BLaER1 treated with 17β-estradiol and CSF1 and Interleukin-3, amounts not matched to agents 10 nM and 100 nM (cell line): ENCODE measurements around the gene RNU2-1.
"Not testable (repeated sequence)": the region's sequence is repeated elsewhere in the genome, so short reads cannot be mapped to it uniquely, and the experiment has no call there.

Source experiments
- H3K27ac ChIP-seq, 11 experiments: shearing (Covaris generic); formaldehyde crosslinking; 2 replicates each; pipeline ENCODE4 v1.8.1; 2022
- H3K27me3 ChIP-seq, 11 experiments: shearing (Covaris generic); formaldehyde crosslinking; 2 replicates each; pipeline ENCODE4 v1.8.1; 2022
- H3K36me3 ChIP-seq, 11 experiments: shearing (Covaris generic); formaldehyde crosslinking; 2 replicates each; pipeline ENCODE4 v1.8.1; 2022
- H3K4me1 ChIP-seq, 10 experiments: shearing (Covaris generic); formaldehyde crosslinking; 2 replicates each; pipeline ENCODE4 v1.8.1; 2022
- H3K4me2 ChIP-seq, 11 experiments: shearing (Covaris generic); formaldehyde crosslinking; 2 replicates each; pipeline ENCODE4 v1.8.1; 2022
- H3K4me3 ChIP-seq, 10 experiments: shearing (Covaris generic); formaldehyde crosslinking; 2 replicates each; pipeline ENCODE4 v1.8.1; 2022
- H3K9ac ChIP-seq, 11 experiments: shearing (Covaris generic); formaldehyde crosslinking; 2 replicates each; pipeline ENCODE4 v1.8.1; 2022
- H3K9me3 ChIP-seq, 11 experiments: shearing (Covaris generic); formaldehyde crosslinking; replicated peaks in 1 of 11; 2 replicates each; pipeline ENCODE4 v1.8.1; 2022
- H4K20me1 ChIP-seq, 11 experiments: shearing (Covaris generic); formaldehyde crosslinking; 2 replicates each; pipeline ENCODE4 v1.8.1; 2022

The RNU2-1 gene

DNA sequence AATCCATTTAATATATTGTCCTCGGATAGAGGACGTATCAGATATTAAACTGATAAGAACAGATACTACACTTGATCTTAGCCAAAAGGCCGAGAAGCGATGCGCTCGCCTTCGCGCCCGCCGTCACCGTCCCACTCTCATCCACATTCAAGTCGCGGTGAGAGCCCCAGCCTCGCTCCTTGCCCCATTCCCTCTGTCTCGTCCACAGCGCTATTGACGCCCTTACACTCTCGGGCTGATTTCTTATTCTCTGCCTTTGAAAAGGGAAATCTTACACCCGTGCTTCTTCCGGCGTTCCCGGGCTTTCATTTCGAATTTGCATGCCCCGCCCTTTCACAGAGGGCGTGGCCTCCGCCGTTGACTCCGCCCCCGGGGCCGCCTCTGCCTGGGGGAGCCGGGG lies at the start of gene RNU2-1:
Gene RNU2-1, minus strand, starts transcription at position 101 of the 400 bp plus-strand sequence.
- H3K9me3 ChIP-seq, H4K20me1 ChIP-seq, H3K9ac ChIP-seq, H3K4me3 ChIP-seq, H3K27me3 ChIP-seq, H3K4me2 ChIP-seq, H3K4me1 ChIP-seq, H3K36me3 ChIP-seq, H3K27ac ChIP-seq: not testable (repeated sequence)

- not testable (repeated sequence) for H3K9me3 ChIP-seq, H3K27me3 ChIP-seq, H3K4me1 ChIP-seq, H3K9ac ChIP-seq, H4K20me1 ChIP-seq, H3K27ac ChIP-seq, H3K4me2 ChIP-seq, H3K4me3 ChIP-seq, H3K36me3 ChIP-seq
Measured at GRCh38 chr17:43272914-43273313, 39.1 kb upstream of the RNU2-1 start.

DNA sequence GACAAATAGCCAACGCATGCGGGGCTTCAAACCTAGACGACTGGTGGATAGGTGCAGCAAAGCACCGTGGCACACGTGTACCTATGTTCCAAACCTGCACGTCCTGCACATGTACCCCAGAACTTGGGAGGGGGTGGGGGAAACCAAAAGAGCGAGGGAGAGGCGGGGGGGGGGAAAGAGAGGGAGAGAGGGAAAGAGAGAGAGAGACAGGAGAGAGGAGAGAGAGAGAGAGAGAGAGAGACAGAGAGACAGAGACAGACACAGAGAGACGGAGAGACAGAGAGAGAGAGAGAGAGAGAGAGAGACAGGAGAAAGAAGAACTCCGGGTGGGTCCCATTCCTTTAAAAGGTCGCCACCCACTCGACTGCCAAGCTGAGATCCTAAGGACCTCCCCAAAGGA lies 38.7 kb upstream of the RNU2-1 start:
- not testable (repeated sequence) for H3K4me3 ChIP-seq, H3K27ac ChIP-seq, H3K4me1 ChIP-seq, H3K36me3 ChIP-seq, H3K9me3 ChIP-seq, H4K20me1 ChIP-seq, H3K27me3 ChIP-seq, H3K9ac ChIP-seq, H3K4me2 ChIP-seq

DNA sequence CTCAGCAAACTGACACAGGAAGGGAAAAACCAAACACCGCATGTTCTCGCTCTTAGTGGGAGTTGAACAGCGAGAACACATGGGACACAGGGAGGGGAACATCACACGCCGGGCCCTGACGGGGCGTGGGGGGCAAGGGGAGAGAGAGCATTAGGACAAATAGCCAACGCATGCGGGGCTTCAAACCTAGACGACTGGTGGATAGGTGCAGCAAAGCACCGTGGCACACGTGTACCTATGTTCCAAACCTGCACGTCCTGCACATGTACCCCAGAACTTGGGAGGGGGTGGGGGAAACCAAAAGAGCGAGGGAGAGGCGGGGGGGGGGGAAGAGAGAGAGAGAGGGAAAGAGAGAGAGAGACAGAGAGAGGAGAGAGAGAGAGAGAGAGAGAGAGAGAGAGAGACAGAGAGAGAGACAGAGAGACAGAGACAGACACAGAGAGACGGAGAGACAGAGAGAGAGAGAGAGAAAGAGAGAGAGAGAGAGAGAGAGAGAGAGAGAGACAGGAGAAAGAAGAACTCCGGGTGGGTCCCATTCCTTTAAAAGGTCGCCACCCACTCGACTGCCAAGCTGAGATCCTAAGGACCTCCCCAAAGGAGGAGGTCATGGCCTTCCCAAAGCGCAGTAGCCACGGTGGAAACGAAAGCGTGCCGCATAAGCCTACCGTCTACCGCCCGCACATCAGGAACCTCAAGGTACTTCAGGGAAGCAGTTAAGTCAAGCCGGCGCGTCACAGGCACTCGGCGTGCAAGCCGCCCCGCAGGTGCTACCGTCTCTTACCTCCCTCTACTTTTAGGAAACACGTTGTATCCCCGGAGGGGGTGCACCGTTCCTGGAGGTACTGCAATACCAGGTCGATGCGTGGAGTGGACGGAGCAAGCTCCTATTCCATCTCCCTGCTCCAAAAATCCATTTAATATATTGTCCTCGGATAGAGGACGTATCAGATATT lies 37.1 kb upstream of the RNU2-1 start:
- not testable (repeated sequence) for H3K9me3 ChIP-seq, H3K27ac ChIP-seq, H4K20me1 ChIP-seq, H3K4me3 ChIP-seq, H3K4me1 ChIP-seq, H3K4me2 ChIP-seq, H3K36me3 ChIP-seq, H3K9ac ChIP-seq, H3K27me3 ChIP-seq

GRCh38 chr17:43246456-43246855 lies 12.7 kb upstream of the RNU2-1 start:
- H3K27ac ChIP-seq, H4K20me1 ChIP-seq, H3K36me3 ChIP-seq, H3K9me3 ChIP-seq, H3K9ac ChIP-seq, H3K4me2 ChIP-seq, H3K27me3 ChIP-seq, H3K4me3 ChIP-seq, H3K4me1 ChIP-seq: not testable (repeated sequence)

DNA sequence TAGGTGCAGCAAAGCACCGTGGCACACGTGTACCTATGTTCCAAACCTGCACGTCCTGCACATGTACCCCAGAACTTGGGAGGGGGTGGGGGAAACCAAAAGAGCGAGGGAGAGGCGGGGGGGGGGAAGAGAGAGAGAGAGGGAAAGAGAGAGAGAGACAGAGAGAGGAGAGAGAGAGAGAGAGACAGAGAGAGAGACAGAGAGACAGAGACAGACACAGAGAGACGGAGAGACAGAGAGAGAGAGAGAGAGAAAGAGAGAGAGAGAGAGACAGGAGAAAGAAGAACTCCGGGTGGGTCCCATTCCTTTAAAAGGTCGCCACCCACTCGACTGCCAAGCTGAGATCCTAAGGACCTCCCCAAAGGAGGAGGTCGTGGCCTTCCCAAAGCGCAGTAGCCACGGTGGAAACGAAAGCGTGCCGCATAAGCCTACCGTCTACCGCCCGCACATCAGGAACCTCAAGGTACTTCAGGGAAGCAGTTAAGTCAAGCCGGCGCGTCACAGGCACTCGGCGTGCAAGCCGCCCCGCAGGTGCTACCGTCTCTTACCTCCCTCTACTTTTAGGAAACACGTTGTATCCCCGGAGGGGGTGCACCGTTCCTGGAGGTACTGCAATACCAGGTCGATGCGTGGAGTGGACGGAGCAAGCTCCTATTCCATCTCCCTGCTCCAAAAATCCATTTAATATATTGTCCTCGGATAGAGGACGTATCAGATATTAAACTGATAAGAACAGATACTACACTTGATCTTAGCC lies 7.0 kb upstream of the RNU2-1 start:
- H4K20me1 ChIP-seq, H3K36me3 ChIP-seq, H3K27me3 ChIP-seq, H3K9ac ChIP-seq, H3K27ac ChIP-seq, H3K4me2 ChIP-seq, H3K9me3 ChIP-seq, H3K4me1 ChIP-seq, H3K4me3 ChIP-seq: not testable (repeated sequence)

GRCh38 chr17:43239597-43239996 lies 5.8 kb upstream of the RNU2-1 start:
- not testable (repeated sequence) for H3K9ac ChIP-seq

DNA sequence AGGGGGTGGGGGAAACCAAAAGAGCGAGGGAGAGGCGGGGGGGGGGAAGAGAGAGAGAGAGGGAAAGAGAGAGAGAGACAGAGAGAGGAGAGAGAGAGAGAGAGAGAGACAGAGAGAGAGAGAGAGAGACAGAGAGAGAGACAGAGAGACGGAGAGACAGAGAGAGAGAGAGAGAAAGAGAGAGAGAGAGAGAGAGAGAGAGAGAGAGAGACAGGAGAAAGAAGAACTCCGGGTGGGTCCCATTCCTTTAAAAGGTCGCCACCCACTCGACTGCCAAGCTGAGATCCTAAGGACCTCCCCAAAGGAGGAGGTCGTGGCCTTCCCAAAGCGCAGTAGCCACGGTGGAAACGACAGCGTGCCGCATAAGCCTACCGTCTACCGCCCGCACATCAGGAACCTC lies 514 bp downstream of the RNU2-1 start:
- H3K4me2 ChIP-seq, H3K27ac ChIP-seq, H3K9me3 ChIP-seq, H3K36me3 ChIP-seq, H3K9ac ChIP-seq, H4K20me1 ChIP-seq, H3K27me3 ChIP-seq, H3K4me1 ChIP-seq, H3K4me3 ChIP-seq: not testable (repeated sequence)

More at GRCh38 chr17:43239597-43239996, 5.8 kb upstream of the RNU2-1 start:
- not testable (repeated sequence) for H3K9me3 ChIP-seq, H3K4me2 ChIP-seq, H3K4me1 ChIP-seq, H3K27me3 ChIP-seq, H3K4me3 ChIP-seq, H3K36me3 ChIP-seq, H4K20me1 ChIP-seq, H3K27ac ChIP-seq

- not testable (repeated sequence) for H3K27ac ChIP-seq
Measured at GRCh38 chr17:43232021-43232699, 1.6 kb downstream of the RNU2-1 start.

DNA sequence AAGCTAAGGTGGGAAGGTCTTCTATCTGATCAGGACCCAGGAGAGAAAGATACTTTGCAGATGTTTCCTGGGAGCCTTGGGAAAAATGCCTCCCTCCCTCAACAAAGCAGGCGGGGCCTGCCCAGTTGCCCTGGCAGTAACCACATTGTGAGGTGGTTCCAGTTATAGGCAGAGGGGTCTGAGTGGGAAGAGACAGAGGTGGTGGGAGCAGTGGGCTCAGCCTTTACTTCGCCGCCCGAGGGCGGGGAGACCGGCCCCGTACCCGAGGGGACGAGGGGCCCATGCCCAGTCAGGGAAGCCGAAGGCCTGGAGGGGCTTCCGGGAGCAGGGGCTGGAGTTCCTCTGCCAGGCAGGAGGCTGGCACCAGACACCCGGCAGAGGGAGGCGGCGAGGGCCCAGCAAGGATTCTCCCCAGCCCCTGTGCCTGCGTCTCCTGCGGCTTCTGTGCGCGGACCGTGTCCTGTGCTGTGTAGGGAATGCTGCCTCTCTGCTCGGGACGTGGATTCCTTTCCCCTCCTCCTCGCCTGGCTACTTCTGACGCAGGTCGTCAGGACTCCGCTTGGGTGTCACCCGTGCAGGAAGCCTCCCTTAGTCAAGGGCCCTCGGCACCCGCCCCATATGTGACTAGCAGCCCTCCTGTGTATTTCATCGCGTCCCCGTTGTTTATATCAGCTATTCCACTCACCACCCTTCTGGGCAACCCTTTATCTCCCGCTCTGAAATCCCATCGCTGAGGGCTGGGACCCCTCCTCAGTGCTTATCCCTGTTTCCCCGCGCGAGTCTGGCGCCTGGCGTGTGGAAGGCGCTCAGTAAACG lies 2.4 kb downstream of the RNU2-1 start:
- not testable (repeated sequence) for H3K4me3 ChIP-seq, H3K27ac ChIP-seq, H3K9me3 ChIP-seq, H3K27me3 ChIP-seq, H4K20me1 ChIP-seq, H3K4me1 ChIP-seq
- Histone ChIP-seq H3K36me3 (peaks cover 0 to 11% (median 8%) of the 10 kb centered on the region in 11 experiments; a peak in 16 of 22 replicates), H3K9ac (0 out of 22 replicates have a peak overlapping the region, but pooled peaks of 1 of the 11 experiments have one; percentile 30), H3K4me2 (peak overlapping the region in 5 of 11 experiments; percentile 32 to 57 (median 39); a peak in 5 of 22 replicates)

More at GRCh38 chr17:43232021-43232699, 1.6 kb downstream of the RNU2-1 start:
- H3K4me1 ChIP-seq, H4K20me1 ChIP-seq, H3K27me3 ChIP-seq, H3K9me3 ChIP-seq, H3K36me3 ChIP-seq, H3K4me3 ChIP-seq: not testable (repeated sequence)
- H3K4me2 ChIP-seq: peak overlapping the region; percentile 24 to 70 (median 65); a peak in 13 of 22 replicates
- peak overlapping the region in 3 of 11 experiments; percentile 58 to 72 (median 67); a peak in 3 of 22 replicates for H3K9ac ChIP-seq

- not testable (repeated sequence) for H3K9me3 ChIP-seq, H3K27ac ChIP-seq, H3K4me3 ChIP-seq, H3K27me3 ChIP-seq, H3K9ac ChIP-seq, H3K4me2 ChIP-seq
- peaks cover 0 to 41% (median 32%) of the 10 kb centered on the region in 11 experiments; a peak in 16 of 22 replicates for H3K36me3 ChIP-seq
- peaks cover 13 to 19% (median 16%) of the 10 kb centered on the region in 10 experiments; a peak in 17 of 20 replicates for H3K4me1 ChIP-seq
- peaks cover 0 to 38% (median 15%) of the 10 kb centered on the region in 11 experiments; a peak in 9 of 22 replicates for H4K20me1 ChIP-seq
Measured at GRCh38 chr17:43228020-43228782, 5.6 kb downstream of the RNU2-1 start, which contains the start of gene CCDC200. CCDC200 (minus strand) TSS chr17:43228623; CDS start chr17:43228554, 69 bp downstream.
